RCC 7860 (cell line): ENCODE measurements around the gene EHHADH.

Source experiments
- DNase-seq: peaks from one replicate; pipeline ENCODE4 v3.0.0-alpha.2; 2015; ENCODE audit warnings: low spot score
- FAIRE-seq: peaks from 2 replicates; lab custom pipeline; 2012; peaks lifted over from hg19 to GRCh38; lab: Jason Lieb, UNC

EHHADH gene

GRCh38 chr3:185199671-185200070 is 54.2 kb downstream of the EHHADH start:
- no peak for DNase-seq
- FAIRE-seq: no peak

GRCh38 chr3:185199206-185199605 is 54.6 kb downstream of the EHHADH start:
- FAIRE-seq: no peak
- DNase-seq: no peak

GRCh38 chr3:185197068-185197467 is 56.8 kb downstream of the EHHADH start:
- FAIRE-seq (no peak), DNase-seq (no peak)

- FAIRE-seq (no peak), DNase-seq (no peak)
These were observed 58.2 kb downstream of the EHHADH start for GRCh38 chr3:185195652-185196051.

- FAIRE-seq (no peak), DNase-seq (no peak)
These were observed 65.0 kb downstream of the EHHADH start for GRCh38 chr3:185188816-185189215.

GRCh38 chr3:185187391-185187790 is 66.5 kb downstream of the EHHADH start:
- no peak for DNase-seq
- FAIRE-seq: no peak

- FAIRE-seq (peak; percentile 78), DNase-seq (no peak)
These were observed 77.0 kb downstream of the EHHADH start for GRCh38 chr3:185176750-185177359.

GRCh38 chr3:185175370-185175987 is 78.4 kb downstream of the EHHADH start:
- DNase-seq (no peak), FAIRE-seq (no peak)

- FAIRE-seq: no peak
- DNase-seq: no peak
These were observed 81.5 kb downstream of the EHHADH start for GRCh38 chr3:185172086-185173049.

GRCh38 chr3:185164428-185165217 is 89.2 kb downstream of the EHHADH start:
- no peak for DNase-seq
- no peak for FAIRE-seq

- FAIRE-seq: no peak
- no peak for DNase-seq
These were observed 91.2 kb downstream of the EHHADH start for GRCh38 chr3:185162634-185163033.

GRCh38 chr3:185161761-185162160 is 92.1 kb downstream of the EHHADH start:
- FAIRE-seq (no peak), DNase-seq (no peak)

GRCh38 chr3:185157347-185157746 is 96.5 kb downstream of the EHHADH start:
- no peak for DNase-seq
- no peak for FAIRE-seq

- DNase-seq (no peak), FAIRE-seq (no peak)
These were observed 98.2 kb downstream of the EHHADH start for GRCh38 chr3:185155678-185156077.

GRCh38 chr3:185153861-185154629 is 99.8 kb downstream of the EHHADH start:
- no peak for DNase-seq
- no peak for FAIRE-seq

GRCh38 chr3:185153171-185153771 is 100.6 kb downstream of the EHHADH start:
- FAIRE-seq (no peak), DNase-seq (no peak)

- DNase-seq: no peak
These were observed 101.3 kb downstream of the EHHADH start, which contains the start of gene C3orf70 for GRCh38 chr3:185152410-185153170. Gene C3orf70 (minus strand): TSS chr3:185153060. CDS start chr3:185152823, 237 bp downstream.

GRCh38 chr3:185151964-185152409 is 101.9 kb downstream of the EHHADH start:
- DNase-seq: no peak
- no peak for FAIRE-seq

More at GRCh38 chr3:185152410-185153170, 101.3 kb downstream of the EHHADH start, which contains the start of gene C3orf70:
- no peak for FAIRE-seq
